WTC11 (cell line): ENCODE results near the gene SLC22A31. TPM values are rescaled to one million over a fixed set of nuclear protein-coding genes. Genes with fewer than 3 reads are reported as not detected.
"Not testable (repeated sequence)": the region's sequence is repeated elsewhere in the genome, so short reads cannot be mapped to it uniquely, and the experiment has no call there.

Source experiments
- ATAC-seq: fragments of 200-7000 bp; cut with Tn5 transposase; 2 replicates; pipeline ENCODE4 v1.10.0; 2021; ENCODE audit warnings: mild to moderate bottlenecking, moderate library complexity
- CTCF ChIA-PET: fragments of 300-600 bp; sonication (Branson Sonifier 250); formaldehyde crosslinking; loops from one replicate; lab custom pipeline; 2021; ENCODE audit warnings: antibody characterized with exemption; lab: Charles Lee
- POLR2A ChIA-PET: fragments of 350-600 bp; sonication (Branson Sonifier 250); formaldehyde crosslinking; loops from one replicate; lab custom pipeline; 2021; ENCODE audit warnings: antibody characterized with exemption; lab: Charles Lee
- DNase-seq: peaks from one replicate; pipeline ENCODE4 v3.0.0; 2021; ENCODE audit warnings: low spot score
- H3K27ac Mint-ChIP-seq: 2 replicates; pipeline ENCODE4 v1.8.0; 2021; ENCODE audit warnings: mixed read lengths
- H3K27me3 Mint-ChIP-seq: 2 replicates; pipeline ENCODE4 v1.8.0; 2021; ENCODE audit warnings: low read depth, mild to moderate bottlenecking, moderate library complexity, mixed read lengths
- H3K36me3 Mint-ChIP-seq: 2 replicates; pipeline ENCODE4 v1.8.0; 2021; ENCODE audit warnings: mixed read lengths
- H3K4me1 Mint-ChIP-seq: 2 replicates; pipeline ENCODE4 v1.8.0; 2022; ENCODE audit warnings: mixed read lengths
- H3K4me3 Mint-ChIP-seq: 2 replicates; pipeline ENCODE4 v1.8.0; 2021; ENCODE audit warnings: mild to moderate bottlenecking, moderate library complexity, mixed read lengths
- H3K9me3 Mint-ChIP-seq: 2 replicates; pipeline ENCODE4 v1.8.0; 2021; ENCODE audit warnings: mixed read lengths
- CBFB ChIP-seq: sonication (generic); formaldehyde crosslinking; IDR thresholded peaks from 2 replicates; pipeline ENCODE4 v1.8.1; 2022; ENCODE audit warnings: mild to moderate bottlenecking, low read depth, missing genetic modification reagents
- CREB1 ChIP-seq: sonication (generic); formaldehyde crosslinking; IDR thresholded peaks from 2 replicates; pipeline ENCODE4 v1.8.0; 2023; ENCODE audit warnings: mild to moderate bottlenecking, missing genetic modification reagents
- CREM ChIP-seq: sonication (generic); formaldehyde crosslinking; IDR thresholded peaks from 2 replicates; pipeline ENCODE4 v1.8.1; 2022; ENCODE audit warnings: mild to moderate bottlenecking, missing genetic modification reagents, moderate library complexity
- ESRRA ChIP-seq: sonication (generic); formaldehyde crosslinking; IDR thresholded peaks from 2 replicates; pipeline ENCODE4 v1.8.1; 2022; ENCODE audit warnings: mild to moderate bottlenecking, missing genetic modification reagents, borderline replicate concordance
- ETV6 ChIP-seq: sonication (generic); formaldehyde crosslinking; IDR thresholded peaks from 2 replicates; pipeline ENCODE4 v1.8.1; 2022; ENCODE audit warnings: mild to moderate bottlenecking, missing genetic modification reagents
- MXD4 ChIP-seq: fragments of 250-450 bp; sonication (Bioruptor Pico); IDR thresholded peaks from 2 replicates; pipeline ENCODE4 v1.8.0; 2021; ENCODE audit warnings: mild to moderate bottlenecking, moderate library complexity, borderline replicate concordance
- NR2C2 ChIP-seq: sonication (generic); formaldehyde crosslinking; IDR thresholded peaks from 2 replicates; pipeline ENCODE4 v1.8.0; 2022; ENCODE audit warnings: mild to moderate bottlenecking, missing genetic modification reagents
- RORB ChIP-seq: fragments of 250-450 bp; sonication (Bioruptor Pico); IDR thresholded peaks from 2 replicates; pipeline ENCODE4 v1.9.0; 2021; ENCODE audit warnings: mild to moderate bottlenecking
- TEAD4 ChIP-seq: sonication (generic); formaldehyde crosslinking; IDR thresholded peaks from 2 replicates; pipeline ENCODE4 v1.8.0; 2022; ENCODE audit warnings: mild to moderate bottlenecking, missing genetic modification reagents
- TP53 ChIP-seq: sonication (generic); formaldehyde crosslinking; IDR thresholded peaks from 2 replicates; pipeline ENCODE4 v1.8.1; 2023; ENCODE audit warnings: mild to moderate bottlenecking, missing genetic modification reagents
- ZBTB21 ChIP-seq: sonication (generic); formaldehyde crosslinking; IDR thresholded peaks from 2 replicates; pipeline ENCODE4 v1.8.1; 2023; ENCODE audit warnings: mild to moderate bottlenecking, missing genetic modification reagents, borderline replicate concordance
- ZNF219 ChIP-seq: sonication (generic); formaldehyde crosslinking; IDR thresholded peaks from 2 replicates; pipeline ENCODE4 v1.8.0; 2023; ENCODE audit warnings: missing genetic modification reagents, mild to moderate bottlenecking, borderline replicate concordance
- ZNF416 ChIP-seq: fragments of 250-450 bp; sonication (Bioruptor Pico); IDR thresholded peaks from 2 replicates; pipeline ENCODE4 v1.9.0; 2021; ENCODE audit warnings: mild to moderate bottlenecking, inconsistent platforms
- ZNF671 ChIP-seq: fragments of 250-450 bp; sonication (Bioruptor Pico); IDR thresholded peaks from 2 replicates; pipeline ENCODE4 v1.8.0; 2021; ENCODE audit warnings: mild to moderate bottlenecking
- total RNA-seq: library from RNA; stranded (reverse); gene quantifications from 3 replicates; pipeline ENCODE4 v1.2.3, GENCODE V29; 2021
- TF ChIP-seq, protein P1 (sequence below): sonication (generic); formaldehyde crosslinking; IDR thresholded peaks from 2 replicates; pipeline ENCODE4 v1.8.0; 2022; ENCODE audit warnings: mild to moderate bottlenecking, missing genetic modification reagents
- TF ChIP-seq, protein P2 (sequence below): sonication (generic); formaldehyde crosslinking; conservative IDR thresholded peaks from 2 replicates; pipeline ENCODE4 v1.8.1; 2022; ENCODE audit warnings: mild to moderate bottlenecking, missing genetic modification reagents
- TF ChIP-seq, protein P3 (sequence below): sonication (generic); formaldehyde crosslinking; IDR thresholded peaks from 2 replicates; pipeline ENCODE4 v1.8.1; 2022; ENCODE audit warnings: low read depth, missing genetic modification reagents, borderline replicate concordance
- TF ChIP-seq, protein P4 (sequence below): fragments of 250-450 bp; sonication (Bioruptor Pico); IDR thresholded peaks from 2 replicates; pipeline ENCODE4 v2.1.2; 2022; ENCODE audit warnings: mild to moderate bottlenecking, moderate library complexity
- TF ChIP-seq, protein P5 (sequence below): sonication (generic); formaldehyde crosslinking; IDR thresholded peaks from 2 replicates; pipeline ENCODE4 v1.8.1; 2022; ENCODE audit warnings: mild to moderate bottlenecking, moderate library complexity, missing genetic modification reagents
- TF ChIP-seq, protein P6 (sequence below): sonication (generic); formaldehyde crosslinking; IDR thresholded peaks from 2 replicates; pipeline ENCODE4 v1.8.1; 2023; ENCODE audit warnings: mild to moderate bottlenecking, missing genetic modification reagents
- TF ChIP-seq, protein P7 (sequence below): sonication (generic); formaldehyde crosslinking; IDR thresholded peaks from 2 replicates; pipeline ENCODE4 v1.8.0; 2023; ENCODE audit warnings: mild to moderate bottlenecking, missing genetic modification reagents

The SLC22A31 gene
- total RNA-seq, 1 experiment from 2014 or later = 12.1 TPM

DNA sequence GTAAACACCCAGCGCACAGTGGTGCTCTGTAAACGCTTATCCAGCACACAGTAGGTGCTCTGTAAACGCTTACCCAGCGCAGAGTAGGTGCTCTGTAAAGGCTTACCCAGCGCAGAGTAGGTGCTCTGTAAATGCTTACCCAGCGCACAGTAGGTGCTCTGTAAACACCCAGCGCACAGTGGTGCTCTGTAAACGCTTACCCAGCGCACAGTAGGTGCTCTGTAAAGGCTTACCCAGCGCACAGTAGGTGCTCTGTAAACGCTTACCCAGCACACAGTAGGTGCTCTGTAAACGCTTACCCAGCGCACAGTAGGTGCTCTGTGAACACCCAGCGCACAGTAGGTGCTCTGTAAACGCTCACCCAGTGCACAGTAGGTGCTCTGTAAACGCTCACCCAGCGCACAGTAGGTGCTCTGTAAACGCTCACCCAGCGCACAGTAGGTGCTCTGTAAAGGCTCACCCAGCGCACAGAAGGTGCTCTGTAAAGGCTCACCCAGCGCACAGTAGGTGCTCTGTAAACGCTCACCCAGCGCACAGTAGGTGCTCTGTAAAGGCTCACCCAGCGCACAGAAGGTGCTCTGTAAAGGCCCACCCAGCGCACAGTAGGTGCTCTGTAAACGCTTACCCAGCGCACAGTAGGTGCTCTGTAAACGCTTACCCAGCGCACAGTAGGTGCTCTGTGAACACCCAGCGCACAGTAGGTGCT lies 14.3 kb downstream of the SLC22A31 start:
- H3K27me3 Mint-ChIP-seq, DNase-seq, H3K4me1 Mint-ChIP-seq, ATAC-seq, H3K36me3 Mint-ChIP-seq, H3K4me3 Mint-ChIP-seq, H3K9me3 Mint-ChIP-seq, POLR2A ChIA-PET, H3K27ac Mint-ChIP-seq: not testable (repeated sequence)
- CTCF ChIA-PET = interaction anchor here (0.7 kb wide), 1 partner anchor 448 kb away, joined by 3 read pairs; no protein-coding TSS in a partner anchor

DNA sequence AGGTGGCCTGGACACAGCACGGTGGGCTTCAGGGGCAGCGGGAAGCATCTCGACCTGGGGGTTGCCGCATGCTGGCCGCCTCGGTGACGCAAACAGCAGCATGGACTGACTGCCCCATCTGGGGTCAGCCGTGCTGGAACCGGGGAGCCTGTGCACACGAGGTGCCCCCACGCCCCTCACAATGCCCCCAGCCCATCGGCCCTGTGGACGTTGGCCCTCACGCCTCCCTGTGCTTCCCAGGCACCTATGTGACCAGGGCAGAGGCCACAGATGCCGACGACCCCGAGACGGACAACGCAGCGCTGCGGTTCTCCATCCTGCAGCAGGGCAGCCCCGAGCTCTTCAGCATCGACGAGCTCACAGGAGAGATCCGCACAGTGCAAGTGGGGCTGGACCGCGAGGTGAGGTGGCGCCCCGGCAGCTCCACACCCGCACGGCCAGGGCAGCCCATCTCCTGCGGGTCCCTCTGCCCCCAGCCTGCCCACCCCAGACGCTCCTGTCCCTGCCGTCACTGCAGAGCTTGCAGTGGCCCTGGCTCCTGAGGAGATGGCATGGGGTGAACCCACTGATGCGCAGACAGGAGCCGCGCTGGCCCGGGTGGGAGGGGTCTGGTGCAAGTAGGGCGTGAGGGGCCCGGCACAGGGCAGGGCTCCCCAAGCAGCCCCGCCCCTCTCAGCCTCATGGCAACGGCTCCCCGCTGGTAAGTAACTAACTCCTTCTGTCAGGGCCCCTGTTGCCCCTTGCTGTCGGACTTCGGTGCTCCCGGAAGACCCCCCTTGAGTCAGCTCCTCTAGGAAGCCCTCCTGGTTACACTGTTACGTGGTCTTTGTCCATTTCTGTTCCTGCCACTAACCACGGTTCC lies 15.2 kb downstream of the SLC22A31 start:
- Mint-ChIP-seq H3K36me3 (no peaks in the 10 kb centered on the region), H3K27ac (no peak overlapping the region), H3K4me3 (no peak overlapping the region), H3K27me3 (peaks cover 2% of the 10 kb centered on the region; the same call in 1 of the 2 replicates), H3K9me3 (no peaks in the 10 kb centered on the region), H3K4me1 (no peaks in the 10 kb centered on the region)
- TF ChIP-seq ZNF671 (no peak), ZNF416 (no peak), ZBTB21 (CRISPR knock-in tag) (no peak), MXD4 (CRISPR knock-in tag) (no peak), ESRRA (CRISPR knock-in tag) (no peak), RORB (CRISPR knock-in tag) (no peak), CREM (CRISPR knock-in tag) (no peak), ZNF219 (CRISPR knock-in tag) (no peak)
- TF ChIP-seq, protein P1, sequence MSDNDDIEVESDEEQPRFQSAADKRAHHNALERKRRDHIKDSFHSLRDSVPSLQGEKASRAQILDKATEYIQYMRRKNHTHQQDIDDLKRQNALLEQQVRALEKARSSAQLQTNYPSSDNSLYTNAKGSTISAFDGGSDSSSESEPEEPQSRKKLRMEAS (CRISPR knock-in tag) = no peak
- TF ChIP-seq, protein P2, sequence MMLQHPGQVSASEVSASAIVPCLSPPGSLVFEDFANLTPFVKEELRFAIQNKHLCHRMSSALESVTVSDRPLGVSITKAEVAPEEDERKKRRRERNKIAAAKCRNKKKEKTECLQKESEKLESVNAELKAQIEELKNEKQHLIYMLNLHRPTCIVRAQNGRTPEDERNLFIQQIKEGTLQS (CRISPR knock-in tag) = no peak
- TF ChIP-seq, protein P3, sequence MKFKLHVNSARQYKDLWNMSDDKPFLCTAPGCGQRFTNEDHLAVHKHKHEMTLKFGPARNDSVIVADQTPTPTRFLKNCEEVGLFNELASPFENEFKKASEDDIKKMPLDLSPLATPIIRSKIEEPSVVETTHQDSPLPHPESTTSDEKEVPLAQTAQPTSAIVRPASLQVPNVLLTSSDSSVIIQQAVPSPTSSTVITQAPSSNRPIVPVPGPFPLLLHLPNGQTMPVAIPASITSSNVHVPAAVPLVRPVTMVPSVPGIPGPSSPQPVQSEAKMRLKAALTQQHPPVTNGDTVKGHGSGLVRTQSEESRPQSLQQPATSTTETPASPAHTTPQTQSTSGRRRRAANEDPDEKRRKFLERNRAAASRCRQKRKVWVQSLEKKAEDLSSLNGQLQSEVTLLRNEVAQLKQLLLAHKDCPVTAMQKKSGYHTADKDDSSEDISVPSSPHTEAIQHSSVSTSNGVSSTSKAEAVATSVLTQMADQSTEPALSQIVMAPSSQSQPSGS (CRISPR knock-in tag) = no peak
- TF ChIP-seq, protein P4, sequence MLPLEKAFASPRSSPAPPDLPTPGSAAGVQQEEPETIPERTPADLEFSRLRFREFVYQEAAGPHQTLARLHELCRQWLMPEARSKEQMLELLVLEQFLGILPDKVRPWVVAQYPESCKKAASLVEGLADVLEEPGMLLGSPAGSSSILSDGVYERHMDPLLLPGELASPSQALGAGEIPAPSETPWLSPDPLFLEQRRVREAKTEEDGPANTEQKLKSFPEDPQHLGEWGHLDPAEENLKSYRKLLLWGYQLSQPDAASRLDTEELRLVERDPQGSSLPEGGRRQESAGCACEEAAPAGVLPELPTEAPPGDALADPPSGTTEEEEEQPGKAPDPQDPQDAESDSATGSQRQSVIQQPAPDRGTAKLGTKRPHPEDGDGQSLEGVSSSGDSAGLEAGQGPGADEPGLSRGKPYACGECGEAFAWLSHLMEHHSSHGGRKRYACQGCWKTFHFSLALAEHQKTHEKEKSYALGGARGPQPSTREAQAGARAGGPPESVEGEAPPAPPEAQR = no peak
- TF ChIP-seq, protein P5, sequence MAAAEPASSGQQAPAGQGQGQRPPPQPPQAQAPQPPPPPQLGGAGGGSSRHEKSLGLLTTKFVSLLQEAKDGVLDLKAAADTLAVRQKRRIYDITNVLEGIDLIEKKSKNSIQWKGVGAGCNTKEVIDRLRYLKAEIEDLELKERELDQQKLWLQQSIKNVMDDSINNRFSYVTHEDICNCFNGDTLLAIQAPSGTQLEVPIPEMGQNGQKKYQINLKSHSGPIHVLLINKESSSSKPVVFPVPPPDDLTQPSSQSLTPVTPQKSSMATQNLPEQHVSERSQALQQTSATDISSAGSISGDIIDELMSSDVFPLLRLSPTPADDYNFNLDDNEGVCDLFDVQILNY (CRISPR knock-in tag) = no peak
- DNase-seq (no peak), ATAC-seq (no peak)
- CTCF ChIA-PET = interaction anchor here (0.7 to 3.1 kb wide), 3 partner anchors 11 to 448 kb away, joined by 3 to 12 read pairs (median 9); no protein-coding TSS in a partner anchor
- POLR2A ChIA-PET = no interaction called here

DNA sequence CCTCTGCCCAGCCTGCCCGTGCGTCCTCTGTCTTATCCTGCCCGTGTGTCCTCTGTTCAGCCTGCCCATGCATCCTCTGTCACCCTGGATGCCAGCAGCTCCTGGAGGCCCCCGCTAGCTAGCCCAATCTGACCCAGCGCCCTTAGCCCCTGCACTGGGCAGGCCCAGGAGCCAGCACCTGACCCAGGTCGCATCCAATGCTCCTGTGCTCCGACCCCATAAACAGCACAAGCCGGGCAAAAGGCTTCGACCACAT lies 15.7 kb downstream of the SLC22A31 start:
- POLR2A ChIA-PET = no interaction called here
- no peaks in the 10 kb centered on the region for H3K4me1 Mint-ChIP-seq
- CTCF ChIA-PET = interaction anchor here (2.9 to 3.1 kb wide), 2 partner anchors 11 to 18 kb away, joined by 9 to 12 read pairs; no protein-coding TSS in a partner anchor
- no peak for DNase-seq
- no peak overlapping the region for H3K4me3 Mint-ChIP-seq
- no peak overlapping the region; the same call in 1 of the 2 replicates for H3K27ac Mint-ChIP-seq
- no peaks in the 10 kb centered on the region for H3K36me3 Mint-ChIP-seq
- H3K9me3 Mint-ChIP-seq = no peaks in the 10 kb centered on the region
- no peak for ATAC-seq
- H3K27me3 Mint-ChIP-seq = peaks cover 2% of the 10 kb centered on the region; the same call in 1 of the 2 replicates
- no peak for TF ChIP-seq TP53 (CRISPR knock-in tag)
- TF ChIP-seq, protein P5 (CRISPR knock-in tag) = no peak
- TF ChIP-seq ETV6 (CRISPR knock-in tag) = no peak
- TF ChIP-seq, protein P6, sequence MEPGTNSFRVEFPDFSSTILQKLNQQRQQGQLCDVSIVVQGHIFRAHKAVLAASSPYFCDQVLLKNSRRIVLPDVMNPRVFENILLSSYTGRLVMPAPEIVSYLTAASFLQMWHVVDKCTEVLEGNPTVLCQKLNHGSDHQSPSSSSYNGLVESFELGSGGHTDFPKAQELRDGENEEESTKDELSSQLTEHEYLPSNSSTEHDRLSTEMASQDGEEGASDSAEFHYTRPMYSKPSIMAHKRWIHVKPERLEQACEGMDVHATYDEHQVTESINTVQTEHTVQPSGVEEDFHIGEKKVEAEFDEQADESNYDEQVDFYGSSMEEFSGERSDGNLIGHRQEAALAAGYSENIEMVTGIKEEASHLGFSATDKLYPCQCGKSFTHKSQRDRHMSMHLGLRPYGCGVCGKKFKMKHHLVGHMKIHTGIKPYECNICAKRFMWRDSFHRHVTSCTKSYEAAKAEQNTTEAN (CRISPR knock-in tag) = no peak
- TF ChIP-seq, protein P7, sequence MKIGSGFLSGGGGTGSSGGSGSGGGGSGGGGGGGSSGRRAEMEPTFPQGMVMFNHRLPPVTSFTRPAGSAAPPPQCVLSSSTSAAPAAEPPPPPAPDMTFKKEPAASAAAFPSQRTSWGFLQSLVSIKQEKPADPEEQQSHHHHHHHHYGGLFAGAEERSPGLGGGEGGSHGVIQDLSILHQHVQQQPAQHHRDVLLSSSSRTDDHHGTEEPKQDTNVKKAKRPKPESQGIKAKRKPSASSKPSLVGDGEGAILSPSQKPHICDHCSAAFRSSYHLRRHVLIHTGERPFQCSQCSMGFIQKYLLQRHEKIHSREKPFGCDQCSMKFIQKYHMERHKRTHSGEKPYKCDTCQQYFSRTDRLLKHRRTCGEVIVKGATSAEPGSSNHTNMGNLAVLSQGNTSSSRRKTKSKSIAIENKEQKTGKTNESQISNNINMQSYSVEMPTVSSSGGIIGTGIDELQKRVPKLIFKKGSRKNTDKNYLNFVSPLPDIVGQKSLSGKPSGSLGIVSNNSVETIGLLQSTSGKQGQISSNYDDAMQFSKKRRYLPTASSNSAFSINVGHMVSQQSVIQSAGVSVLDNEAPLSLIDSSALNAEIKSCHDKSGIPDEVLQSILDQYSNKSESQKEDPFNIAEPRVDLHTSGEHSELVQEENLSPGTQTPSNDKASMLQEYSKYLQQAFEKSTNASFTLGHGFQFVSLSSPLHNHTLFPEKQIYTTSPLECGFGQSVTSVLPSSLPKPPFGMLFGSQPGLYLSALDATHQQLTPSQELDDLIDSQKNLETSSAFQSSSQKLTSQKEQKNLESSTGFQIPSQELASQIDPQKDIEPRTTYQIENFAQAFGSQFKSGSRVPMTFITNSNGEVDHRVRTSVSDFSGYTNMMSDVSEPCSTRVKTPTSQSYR = no peak
- no peak for TF ChIP-seq ESRRA (CRISPR knock-in tag)
- TF ChIP-seq NR2C2 (CRISPR knock-in tag) = no peak
- no peak for TF ChIP-seq CBFB (CRISPR knock-in tag)
- no peak for TF ChIP-seq CREB1 (CRISPR knock-in tag)
- no peak for TF ChIP-seq TEAD4 (CRISPR knock-in tag)
